22Rv1 (cell line): ENCODE measurements around the gene RPL19.

Experiments
- ZFX ChIP-seq: fragments of 450-650 bp; IDR thresholded peaks from 2 replicates; pipeline ENCODE4 v1.6.1; 2017; ENCODE audit warnings: antibody characterized with exemption, borderline replicate concordance
- TF ChIP-seq, protein P1 (sequence below): fragments of 450-650 bp; IDR thresholded peaks from 2 replicates; pipeline ENCODE4 v1.5.1; 2017; ENCODE audit warnings: mild to moderate bottlenecking

DNA sequence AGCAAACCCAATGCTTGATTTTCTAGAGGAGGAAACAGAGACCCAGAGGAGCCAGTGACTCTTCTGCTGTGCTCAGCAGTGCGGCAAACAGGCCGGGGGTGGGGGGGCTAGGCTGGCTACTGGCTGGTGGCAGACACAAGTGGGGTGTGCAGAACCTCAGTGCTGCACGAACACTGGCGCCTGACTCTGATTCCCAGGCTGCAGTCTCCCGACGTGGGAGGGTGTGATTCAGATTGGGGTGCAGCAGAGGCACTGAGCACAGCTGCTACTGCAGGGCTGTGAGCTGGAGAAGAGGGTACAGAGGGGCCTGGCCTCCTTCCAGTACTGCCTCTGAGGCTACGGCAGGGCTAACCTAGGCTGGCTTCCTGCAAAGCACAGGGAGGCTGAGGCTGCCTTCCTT is 8.1 kb downstream of the RPL19 start:
- TF ChIP-seq, protein P1, sequence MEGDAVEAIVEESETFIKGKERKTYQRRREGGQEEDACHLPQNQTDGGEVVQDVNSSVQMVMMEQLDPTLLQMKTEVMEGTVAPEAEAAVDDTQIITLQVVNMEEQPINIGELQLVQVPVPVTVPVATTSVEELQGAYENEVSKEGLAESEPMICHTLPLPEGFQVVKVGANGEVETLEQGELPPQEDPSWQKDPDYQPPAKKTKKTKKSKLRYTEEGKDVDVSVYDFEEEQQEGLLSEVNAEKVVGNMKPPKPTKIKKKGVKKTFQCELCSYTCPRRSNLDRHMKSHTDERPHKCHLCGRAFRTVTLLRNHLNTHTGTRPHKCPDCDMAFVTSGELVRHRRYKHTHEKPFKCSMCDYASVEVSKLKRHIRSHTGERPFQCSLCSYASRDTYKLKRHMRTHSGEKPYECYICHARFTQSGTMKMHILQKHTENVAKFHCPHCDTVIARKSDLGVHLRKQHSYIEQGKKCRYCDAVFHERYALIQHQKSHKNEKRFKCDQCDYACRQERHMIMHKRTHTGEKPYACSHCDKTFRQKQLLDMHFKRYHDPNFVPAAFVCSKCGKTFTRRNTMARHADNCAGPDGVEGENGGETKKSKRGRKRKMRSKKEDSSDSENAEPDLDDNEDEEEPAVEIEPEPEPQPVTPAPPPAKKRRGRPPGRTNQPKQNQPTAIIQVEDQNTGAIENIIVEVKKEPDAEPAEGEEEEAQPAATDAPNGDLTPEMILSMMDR, result no peak
- no peak for TF ChIP-seq ZFX
